ENCODE data around the gene OR2V2.
"Not testable (repeated sequence)": the region's sequence is repeated elsewhere in the genome, so short reads cannot be mapped to it uniquely, and the experiment has no call there.

OR2V2 gene

GRCh38 chr5:181170996-181171395 is 23.6 kb downstream of the OR2V2 start:
- DNase-seq: no peak

GRCh38 chr5:181171782-181172181 is 24.4 kb downstream of the OR2V2 start:
- no peak for DNase-seq

DNA sequence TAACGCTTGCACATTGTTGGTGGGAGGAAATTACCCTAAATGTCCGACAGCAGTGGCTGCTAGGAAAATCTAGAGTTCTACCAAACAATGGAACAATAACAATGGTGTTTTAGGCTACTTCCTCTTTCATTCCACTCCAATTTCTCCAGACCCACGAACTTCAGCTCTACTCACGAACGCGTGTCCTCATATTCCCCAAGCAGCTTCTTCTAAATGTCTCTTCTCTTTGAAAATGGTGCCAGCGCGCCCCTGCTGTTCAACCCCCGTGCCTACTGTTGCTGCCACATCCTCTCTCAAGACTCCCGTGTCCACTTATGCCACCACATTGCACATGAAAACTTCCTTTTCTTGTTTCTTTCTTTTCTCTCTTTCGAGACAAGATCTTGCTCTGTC is 25.6 kb downstream of the OR2V2 start:
- DNase-seq: no peak

- no peak for DNase-seq
Observed at GRCh38 chr5:181173420-181174342, 26.3 kb downstream of the OR2V2 start.

GRCh38 chr5:181176254-181176952 is 29.0 kb downstream of the OR2V2 start:
- DNase-seq: no peak

DNA sequence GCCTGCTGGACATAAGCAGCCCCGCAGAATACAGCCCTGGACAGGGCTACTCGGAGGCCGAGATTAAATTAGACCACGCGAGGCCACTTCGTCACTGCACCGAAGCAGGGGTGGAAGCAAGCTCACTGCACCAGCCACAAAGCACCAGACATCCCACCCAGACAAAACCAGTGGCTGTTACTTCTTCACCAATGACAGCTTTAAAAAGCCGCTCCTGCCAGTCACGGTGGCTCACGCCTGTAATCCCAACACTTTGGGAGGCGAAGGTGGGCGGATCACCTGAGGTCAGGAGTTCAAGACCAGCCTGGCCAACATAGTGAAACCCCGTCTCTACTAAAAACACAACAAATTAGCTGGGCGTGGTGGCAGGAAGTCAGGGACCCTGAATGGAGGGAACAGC is 30.2 kb downstream of the OR2V2 start:
- not testable (repeated sequence) for DNase-seq

DNA sequence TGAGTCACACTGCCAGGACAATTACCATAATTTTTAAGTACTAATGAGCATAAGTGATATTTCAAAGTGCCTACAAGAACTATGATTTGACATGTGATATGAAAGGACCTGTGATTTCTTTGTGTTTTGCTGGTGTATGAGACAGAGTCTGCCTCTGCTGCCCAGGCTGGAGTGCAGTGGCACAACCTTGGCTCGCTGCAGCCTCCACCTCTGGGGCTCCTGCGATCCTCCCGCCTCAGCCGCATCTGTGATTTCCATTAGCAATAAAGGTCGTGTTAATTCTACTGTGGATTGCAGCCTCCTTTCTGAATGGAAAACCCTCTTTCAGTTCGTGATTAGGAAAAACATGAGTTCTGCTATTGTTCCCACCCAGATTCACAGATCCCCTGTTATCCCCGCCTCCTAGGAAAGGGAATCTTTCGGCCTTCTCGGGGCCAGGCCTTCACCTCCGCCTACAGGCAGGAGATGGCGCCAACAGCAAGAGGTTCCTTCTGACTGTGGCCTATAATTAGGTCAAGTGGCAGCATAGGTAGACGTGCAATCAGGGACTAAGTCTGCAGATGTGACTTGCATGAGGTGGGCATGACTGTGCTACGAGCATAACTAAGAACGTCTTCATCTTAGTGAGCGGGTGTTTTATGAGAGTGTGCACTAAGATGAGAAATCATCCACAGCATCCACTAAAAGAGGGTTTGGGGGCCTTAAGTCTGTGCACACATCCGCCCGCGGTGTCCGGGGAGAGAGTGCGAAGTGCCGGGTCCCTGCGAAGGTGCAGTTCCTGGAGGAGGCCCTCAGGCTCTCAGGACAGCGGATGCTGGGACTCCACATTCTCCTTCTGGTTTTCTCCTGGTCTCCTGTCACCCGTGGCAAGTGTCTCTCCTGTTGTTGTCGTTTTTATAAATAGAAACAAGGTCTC is 34.5 kb downstream of the OR2V2 start:
- DNase-seq: no peak

DNA sequence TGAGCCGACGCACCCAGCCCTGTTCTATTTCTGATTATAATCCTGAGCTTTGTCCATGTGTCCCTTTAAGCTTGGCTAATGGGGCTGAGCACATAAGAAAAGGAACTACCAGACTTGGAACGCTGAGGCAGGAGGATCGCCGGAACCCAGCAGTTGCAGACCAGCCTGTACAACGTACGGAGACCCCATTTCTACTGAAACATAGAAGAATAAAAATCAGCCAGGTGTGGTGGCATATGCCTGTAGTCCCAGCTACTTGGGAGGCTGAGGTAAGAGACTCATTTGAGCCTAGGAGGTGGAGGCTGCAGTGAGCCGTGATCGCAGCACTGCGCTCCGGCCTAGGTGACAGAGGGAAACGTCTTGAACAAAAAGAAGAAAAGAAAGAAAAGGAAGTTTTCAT is 35.3 kb downstream of the OR2V2 start:
- no peak for DNase-seq

DNA sequence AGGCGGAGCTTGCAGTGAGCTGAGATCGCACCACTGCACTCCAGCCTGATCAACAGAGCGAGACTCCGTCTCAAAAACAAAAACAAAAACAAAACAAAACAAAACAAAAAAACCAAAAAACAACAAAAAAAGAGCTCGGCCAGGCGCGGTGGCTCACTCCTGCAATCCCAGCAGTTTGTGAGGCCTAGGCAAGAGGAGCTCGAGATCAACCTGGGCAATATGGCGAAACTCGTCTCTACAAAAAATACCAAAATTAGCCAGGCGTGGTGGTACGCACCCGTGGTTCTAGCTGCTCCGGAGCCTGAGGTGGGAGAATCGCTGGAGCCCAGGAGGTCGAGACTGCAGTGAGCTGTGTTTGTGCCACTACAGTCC is 37.4 kb downstream of the OR2V2 start:
- DNase-seq: no peak

DNA sequence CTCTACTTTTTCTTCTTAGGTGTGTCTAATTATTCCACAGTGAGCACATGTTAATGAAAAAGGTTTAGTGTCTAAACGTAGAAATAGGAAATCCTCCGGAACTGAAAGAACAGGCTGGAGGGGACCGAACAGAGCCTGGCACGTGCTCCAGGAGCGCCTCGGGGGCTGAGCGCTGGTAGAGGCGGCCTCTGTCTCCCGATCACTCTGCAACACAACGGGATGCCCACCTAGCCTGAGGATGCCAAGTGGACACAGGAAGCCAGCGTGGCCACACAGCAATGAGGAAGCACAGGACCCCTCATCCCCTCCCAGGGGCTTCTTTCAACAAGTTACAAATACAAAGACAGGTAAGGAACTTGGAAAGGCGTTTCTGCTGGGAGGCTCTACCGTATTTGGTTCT is 38.2 kb downstream of the OR2V2 start:
- DNase-seq: no peak

DNA sequence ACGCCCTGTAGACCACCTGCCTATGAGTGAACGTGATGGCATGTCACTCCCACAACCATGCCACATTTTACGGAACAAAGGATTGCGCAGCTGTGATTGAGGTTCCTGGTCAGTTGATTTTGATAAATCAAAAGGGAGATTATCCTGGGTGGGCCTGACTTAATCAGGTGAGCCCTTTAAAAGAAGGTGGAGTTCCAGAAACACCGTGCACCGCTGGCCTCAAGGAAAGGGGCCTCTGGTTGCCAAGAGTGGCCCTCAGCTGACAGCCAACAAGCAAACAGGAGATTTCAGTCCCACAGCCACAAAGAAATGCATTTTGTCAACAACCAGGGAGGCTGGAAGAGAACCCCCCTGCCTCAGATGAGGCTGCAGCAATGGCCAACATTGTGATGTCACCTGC is 38.6 kb downstream of the OR2V2 start:
- no peak for DNase-seq

- no peak for DNase-seq
Observed at GRCh38 chr5:181186986-181187499, 39.7 kb downstream of the OR2V2 start.

GRCh38 chr5:181187500-181188213 is 40.3 kb downstream of the OR2V2 start:
- DNase-seq: no peak

- DNase-seq: no peak
Observed at GRCh38 chr5:181188700-181189362, 41.4 kb downstream of the OR2V2 start.

- no peak for DNase-seq
Observed at GRCh38 chr5:181189363-181189961, 42.1 kb downstream of the OR2V2 start.

- no peak for DNase-seq
Observed at GRCh38 chr5:181189962-181190710, 42.8 kb downstream of the OR2V2 start.

DNA sequence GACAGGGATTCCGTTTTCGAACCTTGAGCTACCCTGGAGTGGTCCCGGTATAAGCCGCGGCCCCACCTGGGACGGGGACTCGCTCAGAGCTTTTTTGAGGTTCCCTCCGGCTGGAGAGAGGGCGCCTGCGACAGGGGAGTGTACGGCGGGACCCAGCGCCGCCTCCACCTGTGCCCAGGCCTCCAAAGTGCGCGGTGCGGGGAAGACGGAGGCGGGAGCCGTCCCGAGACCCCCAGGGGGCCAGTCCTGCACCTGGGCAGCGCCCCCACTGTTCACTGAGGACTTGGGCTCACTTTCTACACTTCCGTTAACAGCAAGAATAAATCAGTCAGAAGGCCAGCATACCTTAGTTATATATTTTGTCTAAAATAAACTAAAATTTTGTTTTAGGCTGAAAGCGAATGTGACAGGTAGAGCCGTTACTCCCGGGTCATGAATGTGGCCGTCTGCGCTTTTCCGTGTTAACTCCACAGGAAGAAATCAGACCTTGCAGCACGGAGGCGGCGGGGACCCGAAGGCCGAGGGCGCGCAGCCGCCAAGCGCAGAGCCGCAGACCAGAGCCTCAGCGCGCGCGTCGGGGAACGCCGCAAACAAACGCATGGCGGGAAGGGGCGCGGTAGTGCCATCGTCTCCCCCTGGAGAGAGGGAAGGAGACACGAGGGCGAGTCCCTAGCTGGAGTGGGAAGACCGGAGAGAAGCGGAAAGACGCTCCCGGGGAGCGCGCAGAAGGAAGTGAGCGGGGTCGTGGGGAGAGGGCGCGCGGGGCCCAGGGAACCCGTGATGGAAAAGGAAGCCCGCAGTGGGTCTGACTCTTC is 43.5 kb downstream of the OR2V2 start:
- no peak for DNase-seq

DNA sequence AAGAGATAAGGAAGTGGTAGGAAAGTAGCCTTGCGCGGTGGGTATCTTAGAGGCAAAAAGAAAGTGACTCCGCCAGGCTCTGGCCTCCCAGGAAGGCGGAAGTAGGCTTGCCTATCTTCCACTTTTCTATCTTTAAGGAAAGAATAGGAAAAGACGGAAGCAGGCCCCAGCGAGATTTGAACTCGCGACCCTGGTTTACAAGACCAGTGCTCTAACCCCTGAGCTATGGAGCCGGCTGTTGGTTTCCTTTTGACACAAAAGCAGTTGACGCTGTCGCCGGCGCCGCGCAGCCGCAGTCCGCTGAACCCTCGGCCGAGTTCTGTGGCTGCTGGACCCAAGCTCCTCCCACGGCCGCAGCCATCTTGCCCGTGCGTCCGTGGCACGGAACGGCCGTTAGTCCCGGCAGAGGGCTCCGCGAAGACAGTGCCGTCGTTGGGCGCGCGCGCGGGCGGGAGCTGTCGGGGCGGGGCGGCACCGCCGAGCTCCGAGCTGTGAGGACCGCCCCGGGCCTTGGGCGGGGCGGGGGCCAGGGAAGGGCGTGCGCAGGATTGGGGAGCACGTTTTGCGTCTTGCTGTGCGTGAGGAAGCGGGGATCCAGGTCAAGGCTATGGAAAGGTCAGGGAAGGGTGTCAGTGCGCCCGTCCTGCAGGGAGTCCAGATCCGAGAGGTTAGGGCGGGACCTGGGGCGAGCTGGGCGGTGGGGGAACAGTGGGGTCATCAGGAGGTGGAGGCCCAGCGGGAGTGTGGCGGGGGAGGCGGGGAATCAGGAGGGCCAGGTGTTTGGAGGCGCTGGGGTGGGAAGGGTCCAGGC is 44.3 kb downstream of the OR2V2 start:
- no peak for DNase-seq
